Thoracic aorta (tissue), 2 donors: ENCODE results near the gene PAPOLA. TPM values are rescaled to one million over a fixed set of nuclear protein-coding genes. Genes with fewer than 3 reads are reported as not detected.
"Not testable (repeated sequence)": the region's sequence is repeated elsewhere in the genome, so short reads cannot be mapped to it uniquely, and the experiment has no call there.

ENCODE experiments used
- ATAC-seq: fragments of 150-250 bp; one replicate; pipeline ENCODE4 v1.8.0; 2017; ENCODE audit warnings: low read depth; ENCODE audit not compliant: insufficient number of reproducible peaks, low FRiP score
- DNase-seq: peaks from one replicate; pipeline ENCODE4 v3.0.0-alpha.2; 2020; ENCODE audit warnings: low spot score
- H3K27ac ChIP-seq, 2 donors: fragments of 200-600 bp; sonication (generic); 1 replicate in 1 of 2; 2 replicates in 1 of 2; pipeline ENCODE4 v1.5.1; 2016; ENCODE audit warnings: mild to moderate bottlenecking in 2 of 2, moderate library complexity in 2 of 2
- H3K27me3 ChIP-seq: fragments of 200-600 bp; sonication (generic); replicated peaks from 2 replicates; pipeline ENCODE4 v1.6.0; 2016; ENCODE audit warnings: mild to moderate bottlenecking; ENCODE audit not compliant: insufficient read depth
- H3K36me3 ChIP-seq: fragments of 200-600 bp; sonication (generic); one replicate; pipeline ENCODE4 v1.5.1; 2016
- H3K4me1 ChIP-seq, 2 donors: fragments of 200-600 bp; sonication (generic); 1 replicate in 1 of 2; 2 replicates in 1 of 2; pipeline versions ENCODE4 v1.5.1 to v1.6.0; 2016; ENCODE audit warnings: low read depth in 2 of 2, mild to moderate bottlenecking in 1 of 2; ENCODE audit not compliant: control insufficient read depth in 1 of 2
- H3K4me3 ChIP-seq: fragments of 200-600 bp; sonication (generic); 2 replicates; pipeline ENCODE4 v1.5.1; 2016; ENCODE audit warnings: mild to moderate bottlenecking
- H3K9me3 ChIP-seq: fragments of 200-600 bp; sonication (generic); 2 replicates; pipeline ENCODE4 v1.5.1; 2016
- total RNA-seq, 2 donors: library from RNA; depleted of rRNA; stranded (reverse); fragments of >200 nt; gene quantifications; one replicate each; pipeline versions ENCODE4 v1.1.0 to v1.2.3, GENCODE V29; 2016
- TF ChIP-seq, protein P1 (sequence below): fragments of 200-600 bp; sonication (generic); IDR thresholded peaks from one replicate; pipeline ENCODE4 v1.5.1; 2019; ENCODE audit warnings: antibody characterized with exemption

Gene PAPOLA
- total RNA-seq, 2 donors from 2014 or later = 81.9 to 152 TPM

DNA sequence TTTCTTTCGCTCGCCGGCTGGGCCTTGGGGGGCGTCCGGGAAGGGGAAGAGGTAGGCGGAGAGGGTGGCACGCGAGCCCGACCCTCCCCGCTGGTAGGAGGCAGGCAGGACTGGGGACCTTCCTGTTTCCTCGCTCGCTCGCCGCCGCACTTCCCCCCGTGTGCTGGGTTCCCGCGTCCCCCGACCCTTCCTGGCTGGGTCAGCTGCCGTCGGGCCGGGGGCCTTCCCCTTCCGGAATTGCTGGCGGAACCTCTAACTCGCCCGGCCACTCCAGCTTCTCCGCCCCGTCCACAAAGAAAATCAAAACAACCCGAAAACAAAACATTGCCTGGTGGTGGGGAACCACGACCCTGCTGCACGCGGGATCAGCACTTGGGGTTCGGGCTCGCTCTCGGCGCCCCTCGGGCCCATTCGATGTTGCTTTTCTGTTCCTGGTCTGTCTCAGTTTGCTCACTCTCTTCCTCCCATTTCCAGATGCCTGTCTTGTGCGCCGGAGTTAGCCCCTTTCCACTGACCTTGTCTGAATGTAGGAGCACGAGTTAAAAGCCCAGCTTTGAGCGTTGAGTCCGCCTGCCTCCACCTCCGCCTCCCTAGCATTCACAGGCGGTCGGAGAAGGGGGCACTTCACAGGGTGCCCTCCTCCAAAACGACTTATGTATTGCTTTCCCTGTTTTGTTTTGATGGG lies 581 bp downstream of the PAPOLA start:
- ATAC-seq (no peak), DNase-seq (no peak)
- peak overlapping the region; percentile 88 for H3K27ac ChIP-seq
- H3K4me3 ChIP-seq = peak overlapping the region; percentile 92
- H3K4me1 ChIP-seq = peaks cover 34 to 36% of the 10 kb centered on the region in 2 donors
- no peaks in the 10 kb centered on the region for H3K27me3 ChIP-seq
- TF ChIP-seq, protein P1, sequence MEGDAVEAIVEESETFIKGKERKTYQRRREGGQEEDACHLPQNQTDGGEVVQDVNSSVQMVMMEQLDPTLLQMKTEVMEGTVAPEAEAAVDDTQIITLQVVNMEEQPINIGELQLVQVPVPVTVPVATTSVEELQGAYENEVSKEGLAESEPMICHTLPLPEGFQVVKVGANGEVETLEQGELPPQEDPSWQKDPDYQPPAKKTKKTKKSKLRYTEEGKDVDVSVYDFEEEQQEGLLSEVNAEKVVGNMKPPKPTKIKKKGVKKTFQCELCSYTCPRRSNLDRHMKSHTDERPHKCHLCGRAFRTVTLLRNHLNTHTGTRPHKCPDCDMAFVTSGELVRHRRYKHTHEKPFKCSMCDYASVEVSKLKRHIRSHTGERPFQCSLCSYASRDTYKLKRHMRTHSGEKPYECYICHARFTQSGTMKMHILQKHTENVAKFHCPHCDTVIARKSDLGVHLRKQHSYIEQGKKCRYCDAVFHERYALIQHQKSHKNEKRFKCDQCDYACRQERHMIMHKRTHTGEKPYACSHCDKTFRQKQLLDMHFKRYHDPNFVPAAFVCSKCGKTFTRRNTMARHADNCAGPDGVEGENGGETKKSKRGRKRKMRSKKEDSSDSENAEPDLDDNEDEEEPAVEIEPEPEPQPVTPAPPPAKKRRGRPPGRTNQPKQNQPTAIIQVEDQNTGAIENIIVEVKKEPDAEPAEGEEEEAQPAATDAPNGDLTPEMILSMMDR = no peak
- no peaks in the 10 kb centered on the region for H3K36me3 ChIP-seq
- H3K9me3 ChIP-seq = no peaks in the 10 kb centered on the region

DNA sequence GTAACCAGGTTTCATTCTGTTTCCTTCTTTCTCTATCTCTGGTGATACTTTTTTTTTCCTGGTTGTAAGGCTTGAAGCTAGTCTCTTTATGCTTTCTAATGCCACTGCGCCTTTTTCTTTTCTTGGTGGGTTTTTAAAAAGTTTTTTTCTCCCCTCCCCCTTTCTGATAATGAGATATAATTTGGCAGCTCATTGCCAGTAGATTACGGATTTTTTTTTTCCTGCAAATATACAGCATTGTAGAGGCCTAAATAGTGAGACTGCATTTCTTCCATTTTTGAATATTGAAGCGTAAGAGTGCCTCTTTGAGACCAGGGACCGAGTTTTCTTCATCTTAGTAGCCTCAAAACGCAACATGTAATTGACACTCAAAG lies 1.1 kb downstream of the PAPOLA start:
- H3K36me3 ChIP-seq = no peaks in the 10 kb centered on the region
- DNase-seq (no peak), ATAC-seq (no peak)
- peak overlapping the region; percentile 88 for H3K27ac ChIP-seq
- no peaks in the 10 kb centered on the region for H3K9me3 ChIP-seq
- peaks cover 34 to 38% of the 10 kb centered on the region in 2 donors for H3K4me1 ChIP-seq
- TF ChIP-seq, protein P1 = no peak
- no peaks in the 10 kb centered on the region for H3K27me3 ChIP-seq
- peak overlapping the region; percentile 92 for H3K4me3 ChIP-seq

DNA sequence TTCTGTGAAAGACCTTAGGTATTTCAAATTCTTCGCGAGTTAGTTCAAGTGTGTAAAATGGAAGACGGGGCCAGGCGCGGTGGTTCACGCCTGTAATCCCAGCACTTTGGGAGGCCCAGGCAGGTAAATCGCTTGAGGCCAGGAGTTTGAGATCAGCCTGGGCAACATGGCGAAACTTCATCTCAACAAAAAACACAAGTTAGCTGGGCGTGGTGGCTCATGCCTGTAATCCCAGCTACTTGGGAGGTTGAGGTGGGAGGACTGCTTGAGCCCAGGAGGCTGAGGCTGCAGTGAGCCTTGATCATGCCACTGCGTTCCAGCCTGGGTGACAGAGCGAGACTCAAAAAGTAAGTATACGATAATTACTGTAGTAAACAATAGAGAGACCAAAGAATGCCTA lies 2.2 kb downstream of the PAPOLA start:
- H3K36me3 ChIP-seq, H3K9me3 ChIP-seq, DNase-seq, ATAC-seq, H3K27me3 ChIP-seq, H3K27ac ChIP-seq: not testable (repeated sequence)
- Histone ChIP-seq H3K4me1 (peaks cover 34 to 47% of the 10 kb centered on the region in 2 donors), H3K4me3 (peak overlapping the region; percentile 92)

DNA sequence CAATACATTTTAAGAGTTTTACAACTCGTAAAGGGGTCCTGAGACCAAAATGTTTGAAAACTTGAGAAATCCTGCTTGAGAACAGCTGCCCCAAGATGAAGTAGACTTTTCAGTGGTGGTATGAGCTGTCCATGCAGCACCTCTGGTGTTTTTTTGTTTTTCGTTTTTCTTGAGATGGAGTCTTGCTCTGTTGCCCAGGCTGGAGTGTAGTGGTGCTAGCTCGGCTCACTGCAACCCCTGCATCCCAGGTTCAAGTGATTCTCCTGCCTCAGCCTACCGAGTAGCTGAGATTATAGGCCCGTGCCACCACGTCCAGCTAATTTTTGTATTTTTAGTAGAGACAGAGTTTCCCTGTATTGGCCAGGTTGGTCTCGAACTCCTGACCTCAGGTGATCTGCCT lies 5.5 kb downstream of the PAPOLA start:
- peaks cover 45 to 62% of the 10 kb centered on the region in 2 donors for H3K4me1 ChIP-seq
- no peaks in the 10 kb centered on the region for H3K9me3 ChIP-seq
- no peak overlapping the region for H3K4me3 ChIP-seq
- DNase-seq = no peak
- no peak overlapping the region for H3K27ac ChIP-seq
- H3K36me3 ChIP-seq = no peaks in the 10 kb centered on the region
- H3K27me3 ChIP-seq = no peaks in the 10 kb centered on the region
- TF ChIP-seq, protein P1 = no peak
- ATAC-seq = no peak

DNA sequence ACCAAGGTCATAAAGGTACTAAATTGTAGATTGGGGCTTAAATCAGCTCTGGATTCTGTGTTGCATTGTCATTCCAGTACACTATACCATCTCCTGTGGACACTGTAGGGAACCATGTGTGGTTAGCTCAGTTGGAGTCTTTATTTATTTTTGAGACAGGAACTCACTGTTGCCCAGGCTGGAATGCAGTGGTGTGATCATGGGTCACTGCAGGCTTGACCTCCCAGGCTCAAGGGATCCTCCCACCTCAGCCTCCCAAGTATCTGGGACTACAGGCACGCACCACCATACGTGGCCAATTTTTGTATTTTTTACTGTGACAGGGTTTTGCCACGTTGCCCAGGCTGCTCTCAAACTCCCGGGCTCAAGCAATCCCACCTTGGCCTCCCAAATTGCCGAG lies 6.7 kb downstream of the PAPOLA start:
- Histone ChIP-seq H3K4me1 (peaks cover 42 to 67% of the 10 kb centered on the region in 2 donors), H3K36me3 (no peaks in the 10 kb centered on the region), H3K27ac (no peak overlapping the region), H3K9me3 (no peaks in the 10 kb centered on the region), H3K27me3 (no peaks in the 10 kb centered on the region), H3K4me3 (no peak overlapping the region)
- ATAC-seq = no peak
- DNase-seq = no peak
- TF ChIP-seq, protein P1 = no peak
